Stimulated activated CD4-positive, alpha-beta T cell treated with anti-CD3 and anti-CD28 coated beads, Interleukin-4, amount 100 ng/mL, for 24 hours (primary cell): ENCODE results near the gene SLC17A3.

Experiments
- DNase-seq: peaks from one replicate; pipeline ENCODE4 v3.0.0-alpha.2; 2020

The SLC17A3 gene

DNA sequence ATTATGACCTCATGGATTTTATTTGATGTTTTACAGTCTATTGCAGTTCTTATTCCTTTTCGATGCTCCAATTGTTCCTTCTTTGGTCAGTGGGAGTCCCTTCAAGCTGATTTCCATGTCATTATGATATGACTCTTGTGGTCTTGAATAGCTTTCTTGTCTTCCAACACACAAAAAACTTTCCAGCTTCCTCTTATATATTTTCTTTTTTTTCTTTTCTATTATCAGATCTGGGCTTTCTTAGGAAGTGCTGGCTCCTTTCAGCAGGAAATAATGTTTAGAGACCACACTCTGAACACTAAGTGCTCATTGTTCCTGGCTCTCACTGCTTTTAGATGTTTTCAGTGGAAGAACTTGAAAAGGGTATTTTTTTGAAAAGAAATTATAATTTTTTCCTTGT lies 39.1 kb downstream of the SLC17A3 start:
- DNase-seq, result no peak

GRCh38 chr6:25833136-25833535 lies 40.9 kb downstream of the SLC17A3 start:
- DNase-seq, result no peak

- DNase-seq, result no peak
Measured at GRCh38 chr6:25832670-25833069, 41.4 kb downstream of the SLC17A3 start.

- no peak for DNase-seq
Measured at GRCh38 chr6:25832307-25832662, 41.8 kb downstream of the SLC17A3 start.

DNA sequence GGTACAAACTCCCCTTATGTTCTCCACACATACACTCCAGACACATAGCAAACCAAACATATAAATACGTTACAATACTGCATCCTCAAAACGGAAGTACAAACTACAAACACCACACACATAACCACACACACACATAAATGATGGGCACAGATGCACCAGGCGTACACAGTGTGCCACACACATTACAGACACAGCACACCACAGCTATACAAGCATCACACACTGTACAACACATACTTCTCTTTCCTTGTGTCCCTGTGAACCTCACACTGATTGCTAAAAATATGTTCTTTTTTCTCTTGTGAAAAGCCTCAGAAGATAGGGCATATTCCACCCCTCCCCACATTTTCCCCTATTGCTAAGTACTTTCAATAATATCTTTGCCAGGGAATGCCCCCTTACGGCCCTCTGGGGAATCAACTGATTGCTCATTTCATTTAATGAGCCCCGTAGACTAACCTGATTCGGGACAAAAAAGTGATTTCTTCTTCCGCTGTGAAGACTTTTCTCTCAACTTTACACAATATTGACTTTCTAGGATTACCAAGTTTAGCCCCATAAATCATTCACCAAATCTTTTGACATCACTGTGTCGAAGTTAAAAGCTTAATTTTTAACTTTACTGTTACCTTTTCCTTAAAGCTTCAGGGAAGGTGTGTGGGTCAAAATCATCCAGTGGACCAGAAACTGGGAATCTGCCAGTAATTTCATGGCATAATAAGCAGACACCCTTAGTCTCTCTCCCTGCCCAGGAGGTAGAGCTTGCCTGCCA lies 42.3 kb downstream of the SLC17A3 start, which contains the start of gene SLC17A1:
TSS of gene SLC17A1 (minus strand) at position 521 of the 775 bp plus-strand sequence. CDS start 1,495 bp downstream, outside the sequence.
- no peak for DNase-seq

GRCh38 chr6:25830458-25830857 lies 43.6 kb downstream of the SLC17A3 start:
- no peak for DNase-seq

DNA sequence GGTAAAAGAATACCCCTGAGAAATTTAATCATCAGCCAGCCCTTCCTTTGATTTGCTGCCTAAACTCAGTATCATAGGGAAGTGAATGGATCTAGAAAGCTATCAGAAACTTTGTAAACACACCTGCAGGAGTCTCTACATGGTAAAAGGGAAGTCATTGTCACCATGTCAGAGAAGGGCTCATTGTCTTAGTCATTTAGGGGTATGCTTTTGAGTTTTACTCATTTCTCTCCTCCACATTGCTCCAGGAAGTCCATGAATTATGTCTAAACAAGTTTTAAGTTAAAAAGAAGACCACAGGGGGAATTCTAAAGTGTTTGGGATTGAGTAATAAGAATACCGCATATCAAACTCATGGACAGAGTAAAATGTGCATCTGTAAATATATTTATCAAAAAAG lies 44.7 kb downstream of the SLC17A3 start:
- no peak for DNase-seq

- no peak for DNase-seq
Measured at GRCh38 chr6:25821341-25821740, 52.7 kb downstream of the SLC17A3 start.

DNA sequence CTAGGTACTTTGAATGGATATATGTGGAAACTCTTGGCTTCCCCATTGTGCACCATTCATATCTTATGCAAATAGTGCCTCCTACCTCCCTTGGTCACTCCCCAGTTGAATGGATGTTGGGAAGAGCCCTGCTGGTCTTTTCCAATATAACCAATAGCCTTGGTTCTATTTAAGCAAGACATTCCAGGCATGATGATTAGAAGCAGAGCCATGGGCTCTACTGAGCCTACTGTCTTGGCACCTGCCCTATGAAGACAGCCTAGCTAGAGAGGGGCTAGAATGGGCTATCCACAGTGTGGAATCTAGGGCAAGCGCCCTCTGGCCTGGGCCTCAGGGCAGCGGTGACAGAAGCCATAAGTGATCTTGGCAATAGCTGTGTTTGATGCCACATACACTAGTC lies 57.8 kb downstream of the SLC17A3 start:
- DNase-seq, result no peak

DNA sequence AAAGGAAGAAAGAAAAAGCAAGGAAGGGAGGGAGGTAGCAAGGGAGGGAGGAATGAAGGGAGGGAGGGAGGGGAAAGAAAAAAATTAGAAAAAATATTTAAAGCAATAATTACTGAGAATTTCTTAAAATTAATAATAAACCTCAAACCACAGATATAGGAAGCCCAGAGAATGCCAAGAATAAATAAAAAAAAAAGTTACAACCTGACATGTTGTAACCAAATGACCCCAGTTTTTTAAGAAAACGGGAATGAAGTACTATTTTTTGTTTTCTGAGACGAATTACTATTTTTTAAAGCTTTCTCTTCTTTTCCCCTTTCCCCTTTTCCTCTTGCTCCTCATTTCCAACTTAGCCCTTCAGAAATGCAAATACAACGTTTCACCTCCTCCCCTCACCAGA lies 58.8 kb downstream of the SLC17A3 start:
- no peak for DNase-seq

DNA sequence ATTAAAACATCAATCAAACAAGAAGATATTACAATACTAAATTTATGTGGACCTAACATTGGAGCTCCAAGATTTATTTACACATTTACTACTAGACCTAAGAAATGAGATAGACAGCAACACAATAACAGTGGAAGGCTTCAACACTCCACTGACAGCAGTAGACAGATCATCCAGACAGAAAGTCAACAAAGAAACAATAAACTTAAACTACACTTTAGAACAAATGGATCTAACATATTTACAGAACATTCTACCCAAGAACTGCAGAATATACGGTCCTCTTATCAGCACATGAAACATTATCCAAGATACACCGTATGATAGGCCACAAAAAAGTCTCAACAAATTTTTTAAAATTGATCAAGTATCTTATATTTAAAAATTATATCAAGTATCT lies 69.2 kb downstream of the SLC17A3 start:
- DNase-seq, result no peak

DNA sequence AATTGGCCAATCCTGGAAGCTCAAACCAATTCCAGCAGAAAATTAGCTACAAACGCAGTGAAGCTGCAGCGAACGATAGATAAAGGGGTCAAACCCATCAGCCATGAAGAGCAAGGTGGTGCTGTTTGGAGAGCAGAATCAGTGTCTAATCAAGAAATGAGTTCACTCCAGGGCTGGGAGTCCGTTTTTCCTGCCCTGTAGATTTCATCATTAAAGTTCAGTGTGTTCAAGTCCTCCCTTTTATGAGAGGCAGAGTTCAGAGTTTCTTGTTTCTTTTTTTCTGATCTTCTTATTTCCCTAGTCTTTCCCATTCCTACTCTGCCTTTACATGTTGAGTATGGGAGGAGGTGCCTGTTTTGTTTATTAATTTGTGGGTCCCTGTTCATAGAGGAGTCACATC lies 72.6 kb downstream of the SLC17A3 start:
- no peak for DNase-seq
